AG09319 (cell line): ENCODE measurements around the gene GREB1L.

Experiments
- DNase-seq: peaks from one replicate; pipeline ENCODE4 v3.0.0-alpha.2; 2010; ENCODE audit warnings: low read depth; ENCODE audit errors: extremely low read depth
- CTCF ChIP-seq: IDR thresholded peaks from 2 replicates; pipeline ENCODE4 v1.5.1; 2011; ENCODE audit warnings: low read depth, mild to moderate bottlenecking, inconsistent platforms, low read length, moderate library complexity

The GREB1L gene

GRCh38 chr18:21336846-21337245 is 94.8 kb downstream of the GREB1L start:
- no peak for DNase-seq
- TF ChIP-seq CTCF = no peak

GRCh38 chr18:21341141-21341540 is 99.1 kb downstream of the GREB1L start:
- no peak for TF ChIP-seq CTCF
- DNase-seq = no peak

- DNase-seq = no peak
- no peak for TF ChIP-seq CTCF
Observed at GRCh38 chr18:21342372-21342771, 100.3 kb downstream of the GREB1L start.

GRCh38 chr18:21344860-21345259 is 102.8 kb downstream of the GREB1L start:
- DNase-seq = no peak
- TF ChIP-seq CTCF = no peak

- no peak for DNase-seq
- TF ChIP-seq CTCF = no peak
Observed at GRCh38 chr18:21345840-21346239, 103.8 kb downstream of the GREB1L start.

GRCh38 chr18:21359746-21360145 is 117.7 kb downstream of the GREB1L start:
- no peak for TF ChIP-seq CTCF
- DNase-seq = no peak

- no peak for TF ChIP-seq CTCF
- no peak for DNase-seq
Observed at GRCh38 chr18:21361307-21361880, 119.4 kb downstream of the GREB1L start.
